ENCODE results near the gene LAMB2.

GRCh38 chr3:49098910-49099630, 33.8 kb downstream of the LAMB2 start:
- TF ChIP-seq RARB (CRISPR knock-in tag; IDR thresholded peaks at IDR 0.05): no peak
- TF ChIP-seq ZNF8 (CRISPR knock-in tag; IDR thresholded peaks at IDR 0.05): no peak
